IPS-18c (cell line): ENCODE results near the gene CDT1.
"Not testable (repeated sequence)": the region's sequence is repeated elsewhere in the genome, so short reads cannot be mapped to it uniquely, and the experiment has no call there.

Experiments used
- H3K4me3 ChIP-seq: 2 replicates; pipeline ENCODE4 v1.7.0; 2013; ENCODE audit warnings: low read depth, mild to moderate bottlenecking, low read length, moderate library complexity; ENCODE audit not compliant: insufficient read depth
- H3K9me3 ChIP-seq: one replicate; pipeline ENCODE4 v1.6.1; 2013; ENCODE audit warnings: mild to moderate bottlenecking, low read length, moderate library complexity; ENCODE audit not compliant: control insufficient read depth, insufficient read depth

CDT1 gene

DNA sequence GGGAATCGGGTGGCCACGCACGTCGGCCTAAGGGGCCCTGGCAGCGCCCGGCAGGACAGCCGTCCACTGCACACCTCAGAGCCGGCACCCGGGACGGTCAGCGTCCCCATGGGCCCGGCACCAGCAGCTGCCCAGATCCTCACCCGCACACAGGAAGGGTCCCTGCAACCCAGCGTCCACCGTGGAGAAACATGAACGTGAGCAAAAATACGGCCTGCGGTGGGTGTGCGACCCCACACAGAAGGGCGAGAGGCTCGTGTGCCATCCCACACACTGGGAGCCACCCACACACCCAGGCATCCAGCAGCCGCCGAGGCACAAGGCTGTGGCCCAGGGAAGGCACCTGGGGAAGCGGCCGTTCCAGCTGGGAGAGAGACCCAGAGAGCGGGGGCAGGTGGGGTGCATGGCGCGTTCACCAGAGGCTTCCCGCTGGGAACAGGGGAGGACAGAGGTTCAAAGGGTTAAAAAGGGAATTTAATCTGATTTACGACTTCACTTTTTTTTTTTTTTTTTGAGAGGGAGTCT lies 25.0 kb upstream of the CDT1 start:
- H3K4me3 ChIP-seq: no peak overlapping the region

DNA sequence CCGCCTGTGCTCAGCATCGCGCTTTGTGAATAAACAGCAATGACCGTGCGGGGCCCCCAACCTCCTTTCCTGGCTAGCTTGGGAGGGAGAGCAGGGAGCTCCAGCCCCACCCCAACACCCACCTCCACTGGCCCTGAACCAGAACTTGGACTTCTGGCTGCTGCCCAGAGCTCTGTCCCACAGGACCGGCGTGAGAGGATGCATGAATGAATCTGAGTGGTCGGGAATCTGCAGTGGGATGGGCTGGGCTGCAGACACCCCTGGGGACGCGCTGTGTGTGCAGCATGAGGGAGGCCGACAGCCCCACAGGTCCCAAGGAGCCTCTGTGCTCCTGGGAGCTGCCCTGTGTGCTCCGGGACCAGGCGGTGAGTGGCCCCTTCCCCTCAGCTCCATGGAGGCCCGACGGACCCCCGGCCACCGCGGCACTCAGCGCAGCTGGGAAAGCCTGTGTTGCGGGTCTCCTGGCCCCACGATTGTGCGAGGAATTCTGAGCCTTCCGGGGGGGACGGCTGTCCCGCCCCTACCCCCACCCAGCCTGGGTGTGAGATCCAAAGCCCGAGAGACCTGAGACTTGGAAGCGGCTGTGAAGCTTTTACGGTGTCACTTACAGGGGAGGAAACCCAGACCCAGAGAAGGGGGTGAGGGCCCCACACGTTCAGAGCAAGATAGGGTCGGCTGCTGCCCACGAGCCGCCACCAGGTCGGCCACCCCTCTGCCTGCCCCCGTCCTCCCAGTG lies 24.0 kb upstream of the CDT1 start:
- no peak overlapping the region for H3K4me3 ChIP-seq
- H3K9me3 ChIP-seq: no peaks in the 10 kb centered on the region

More for the DNA sequence above, 25.0 kb upstream of the CDT1 start:
- H3K9me3 ChIP-seq: no peaks in the 10 kb centered on the region

DNA sequence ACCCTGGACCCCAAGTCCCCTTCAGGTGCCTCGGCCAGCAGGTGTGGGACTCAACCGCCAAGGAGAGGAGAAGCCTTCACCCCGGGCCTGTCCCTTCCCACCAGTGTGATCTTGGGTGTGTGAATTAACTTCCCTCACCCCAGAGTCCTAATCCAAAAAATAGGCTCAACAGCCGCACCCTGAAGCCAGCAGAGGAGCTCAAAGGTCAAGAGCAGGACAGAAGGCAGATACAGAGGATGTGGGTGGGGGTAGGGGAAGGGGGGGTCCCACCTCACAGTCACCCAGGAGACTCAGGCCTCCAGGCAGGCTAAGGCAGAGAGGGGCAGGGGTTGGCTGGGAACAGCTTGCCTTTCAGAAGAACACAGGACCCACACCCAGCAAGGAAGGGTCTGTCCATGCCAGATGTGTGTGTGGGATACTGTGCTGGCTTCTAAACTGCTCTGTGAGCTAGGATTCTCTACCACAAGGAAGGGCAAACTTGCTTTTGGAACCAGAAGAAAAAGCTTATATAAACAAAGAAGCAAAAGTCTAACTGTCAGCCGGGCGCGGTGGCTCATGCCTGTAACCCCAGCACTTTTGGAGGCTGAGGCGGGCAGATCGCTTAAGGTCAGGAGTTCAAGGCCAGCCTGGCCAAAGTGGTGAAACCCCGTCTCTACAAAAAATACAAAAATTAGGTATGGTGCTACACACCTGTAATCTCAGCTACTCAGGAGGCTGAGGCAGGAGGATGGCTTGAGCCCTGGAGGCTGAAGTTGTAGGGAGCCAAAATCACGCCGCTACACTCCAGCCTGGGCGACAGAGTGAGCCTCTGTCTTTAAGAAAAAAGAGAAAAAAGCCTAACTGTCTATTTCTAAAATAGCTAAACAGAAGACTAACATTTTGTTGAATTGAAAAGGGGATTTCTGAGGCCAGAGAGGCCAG lies 23.2 kb upstream of the CDT1 start:
- Histone ChIP-seq H3K4me3 (no peak overlapping the region), H3K9me3 (no peaks in the 10 kb centered on the region)

DNA sequence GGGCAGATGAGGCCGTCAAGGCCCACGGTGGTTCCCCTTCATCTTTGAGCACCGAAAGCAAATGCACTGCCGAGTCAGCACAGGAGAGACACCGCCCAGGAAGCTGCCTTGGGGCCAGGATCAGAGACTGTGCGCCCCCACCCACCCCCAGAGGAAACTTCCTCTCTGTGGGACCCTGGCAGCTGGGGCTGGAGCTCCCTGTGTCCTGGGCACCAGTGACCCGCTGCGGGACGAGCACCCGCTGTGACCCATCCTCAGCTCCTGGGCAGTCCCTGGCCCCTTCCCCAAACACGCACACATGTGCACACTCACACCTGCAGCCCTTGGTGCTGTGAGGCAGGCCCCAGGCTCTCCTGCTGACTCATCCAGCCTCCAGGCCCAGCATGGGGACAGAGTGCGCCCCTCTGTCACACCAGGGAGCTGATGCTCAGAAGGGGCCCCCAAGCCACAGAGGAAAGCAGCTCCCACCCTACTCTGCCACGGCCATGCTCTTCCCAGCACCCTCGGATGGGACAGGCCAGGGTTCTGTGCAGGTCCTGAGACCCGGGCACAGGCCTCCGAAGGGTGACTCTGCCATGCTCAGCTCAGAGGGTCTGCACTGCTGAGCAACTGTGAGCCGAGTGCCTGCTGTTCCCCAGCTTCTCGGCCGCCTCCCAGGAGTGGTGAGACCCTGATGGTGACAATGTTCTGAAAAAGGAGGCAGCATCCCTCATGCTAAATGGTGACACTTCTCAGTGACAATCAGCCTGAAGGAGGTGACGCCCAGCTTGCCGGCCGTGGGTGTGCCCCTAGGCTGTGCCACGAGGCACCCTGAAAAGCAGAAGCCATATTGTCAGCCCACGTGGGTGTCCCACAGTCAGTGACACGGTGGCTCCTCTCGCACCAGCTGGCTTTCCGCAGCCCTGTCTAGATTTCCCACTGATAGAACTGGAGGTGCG lies 22.2 kb upstream of the CDT1 start:
- no peaks in the 10 kb centered on the region for H3K9me3 ChIP-seq
- H3K4me3 ChIP-seq: no peak overlapping the region

DNA sequence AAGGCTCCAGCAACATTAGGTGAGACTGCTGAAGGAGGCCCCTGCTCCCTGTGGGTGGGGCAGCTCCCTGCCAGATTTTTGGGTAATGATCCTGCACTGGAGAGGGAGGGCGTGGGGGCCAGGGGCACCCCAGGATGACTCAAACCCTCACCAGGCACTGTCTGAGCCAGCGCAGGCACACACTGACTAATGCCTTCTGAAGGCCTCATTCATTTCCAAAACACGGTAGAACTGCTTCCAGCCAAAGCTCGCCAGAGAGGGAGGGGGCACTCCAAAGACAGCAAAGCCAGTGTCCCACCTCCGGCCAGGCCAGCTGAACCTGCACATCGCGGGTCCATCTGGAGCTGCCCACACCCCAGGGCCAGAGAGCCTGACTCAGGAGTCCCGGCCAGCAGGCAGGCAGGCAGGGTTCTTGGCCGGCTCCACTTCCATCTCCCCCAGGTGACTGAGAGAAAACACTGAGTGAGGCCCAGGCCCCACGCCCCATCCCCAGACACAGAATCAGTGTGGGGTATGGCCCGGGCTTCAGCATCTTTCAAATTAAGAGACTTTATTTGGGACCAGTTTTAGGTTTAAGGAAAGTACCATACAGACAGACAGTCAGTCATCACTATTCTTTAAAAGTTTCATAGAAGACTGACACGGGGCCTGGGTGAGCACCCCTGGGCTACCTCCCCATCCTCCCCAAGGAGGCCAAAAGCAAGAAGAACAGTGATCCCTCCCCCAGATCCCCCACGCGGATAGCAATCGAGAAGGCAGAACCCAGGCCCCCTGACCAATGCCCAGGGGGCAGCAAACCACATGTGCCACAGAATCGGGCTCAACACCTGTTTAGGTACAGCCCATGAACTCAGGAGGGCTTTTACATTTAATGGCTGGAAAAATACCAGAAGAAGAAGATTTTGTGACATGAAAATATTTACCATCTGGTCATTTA lies 20.9 kb upstream of the CDT1 start:
- H3K4me3 ChIP-seq: no peak overlapping the region
- no peaks in the 10 kb centered on the region for H3K9me3 ChIP-seq

DNA sequence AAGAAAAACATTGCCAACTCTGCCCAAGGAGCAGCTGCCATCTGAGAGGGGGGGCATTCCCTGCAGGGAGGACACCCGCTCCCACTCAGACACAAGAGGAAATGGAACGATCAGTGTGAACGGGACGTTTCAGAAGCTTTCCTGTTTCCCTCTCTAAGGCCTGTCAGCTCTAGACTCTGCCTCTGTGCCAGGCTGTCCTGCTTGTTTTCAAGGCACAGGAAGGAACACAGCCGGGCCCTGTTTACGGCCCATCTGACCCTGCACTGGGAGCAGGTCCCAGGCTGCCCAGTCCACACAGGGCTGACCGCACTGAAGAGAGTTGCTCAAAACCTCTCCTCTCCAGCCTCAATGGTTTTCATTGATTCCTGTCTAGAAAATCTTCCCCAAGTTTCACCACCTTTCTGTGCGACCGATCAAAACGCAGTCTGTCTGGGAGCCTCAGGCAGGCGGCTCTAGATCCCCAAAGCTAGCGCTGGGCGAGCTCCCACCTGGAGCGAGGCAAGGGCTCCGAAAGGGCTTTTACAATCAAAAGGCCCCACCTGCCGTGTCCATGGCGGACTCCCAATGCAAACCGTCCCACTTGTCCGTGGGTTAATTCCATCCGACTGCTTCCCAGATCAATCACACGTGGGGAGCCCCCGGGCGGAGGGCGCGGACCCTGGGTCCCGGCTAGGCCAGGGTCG lies 20.1 kb upstream of the CDT1 start:
- no peaks in the 10 kb centered on the region for H3K9me3 ChIP-seq
- peak overlapping the region; percentile 47 for H3K4me3 ChIP-seq

DNA sequence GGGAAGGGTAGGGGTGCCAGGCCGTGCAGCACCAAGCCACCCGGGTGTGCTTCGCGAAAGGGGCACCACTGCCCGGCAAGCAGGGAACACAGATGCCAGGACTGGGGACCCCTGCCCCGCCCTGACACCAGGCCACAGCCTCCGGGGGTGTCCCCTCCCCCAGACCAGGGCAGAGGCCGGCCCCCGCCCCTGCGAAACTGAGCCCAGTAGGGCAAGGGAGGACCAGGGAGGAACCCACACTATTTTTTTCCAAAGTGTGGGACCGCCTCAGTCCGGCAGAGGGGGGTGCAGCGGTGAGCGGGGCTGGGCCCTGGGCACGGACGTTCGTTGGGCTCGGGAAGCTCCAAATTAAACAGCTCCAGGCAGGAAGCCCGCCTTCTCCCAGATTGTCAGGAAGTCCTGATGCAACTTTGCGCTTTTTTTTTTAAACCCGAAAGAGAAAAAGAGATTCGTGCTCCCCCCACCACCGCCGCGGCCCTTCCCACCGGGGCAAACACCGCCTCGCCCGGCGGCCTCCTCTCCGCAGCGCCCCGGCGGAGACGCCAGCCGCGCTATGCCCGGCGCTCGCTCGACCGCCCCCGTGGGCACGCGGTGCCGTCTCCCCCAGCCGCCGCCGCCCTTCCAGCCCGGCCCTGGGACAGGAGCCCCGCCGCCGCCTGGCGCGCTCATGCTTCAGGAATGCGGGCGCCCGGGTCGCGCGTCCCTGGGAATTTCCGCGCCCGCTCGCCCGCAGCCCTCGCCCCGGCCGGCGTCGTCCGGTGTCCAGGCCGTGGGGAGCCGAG lies 19.3 kb upstream of the CDT1 start:
- peak overlapping the region; percentile 47 for H3K4me3 ChIP-seq
- no peaks in the 10 kb centered on the region for H3K9me3 ChIP-seq

DNA sequence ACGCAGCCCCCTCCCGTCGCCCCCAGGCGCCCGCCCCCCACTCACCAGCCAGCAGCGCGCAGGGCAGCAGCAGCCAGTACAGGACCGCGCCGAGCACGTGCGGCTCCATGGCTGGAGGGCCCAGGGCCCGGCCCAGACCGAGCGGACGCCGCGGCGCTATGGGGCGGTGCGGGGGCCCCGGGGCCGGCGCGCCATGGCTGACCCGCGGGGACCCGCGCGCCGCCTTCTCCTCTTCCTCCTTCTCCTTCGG lies 18.8 kb upstream of the CDT1 start:
- H3K9me3 ChIP-seq: no peaks in the 10 kb centered on the region
- H3K4me3 ChIP-seq: peak overlapping the region; percentile 47

DNA sequence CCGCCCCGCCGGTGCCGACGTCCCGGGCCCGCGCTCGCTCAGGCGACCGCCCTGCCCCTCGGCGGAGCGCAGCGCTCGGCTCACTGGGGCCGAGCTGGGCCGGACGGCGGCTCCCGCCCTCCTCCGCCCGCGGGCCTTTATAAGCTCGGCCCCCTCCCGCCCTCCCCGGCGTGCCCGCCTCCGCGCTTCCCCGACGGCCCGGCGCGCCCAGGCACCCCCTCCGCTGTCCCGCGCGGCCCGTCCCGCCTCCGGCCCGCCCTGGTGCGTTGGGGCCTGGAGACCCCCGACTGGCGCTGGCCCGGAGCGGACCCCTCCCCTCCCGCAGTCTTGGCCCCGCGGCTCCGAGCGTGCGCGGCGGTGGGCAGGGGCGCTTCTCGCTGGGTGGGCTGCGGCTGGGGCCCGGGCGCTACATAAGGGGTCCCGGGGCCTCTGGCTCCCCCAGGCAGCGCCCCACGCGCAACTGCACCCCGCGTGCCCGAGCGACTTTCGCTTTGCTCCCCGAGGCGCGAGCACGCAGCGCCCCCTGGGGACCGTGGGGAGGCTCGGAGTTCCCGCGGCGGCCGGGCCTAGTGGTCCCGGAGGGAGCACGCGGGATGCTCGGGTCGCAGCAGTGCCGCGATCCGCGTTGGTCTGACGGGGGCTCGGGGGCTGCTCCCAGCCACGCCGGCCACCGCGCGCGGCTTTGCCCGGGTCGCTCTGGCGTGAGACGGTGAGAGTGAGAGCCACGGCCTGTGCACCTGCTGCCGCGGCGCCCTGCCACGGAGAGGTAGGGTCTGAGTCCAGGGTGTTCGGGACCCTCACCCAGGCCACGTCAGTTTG lies 18.3 kb upstream of the CDT1 start, which contains the start of gene PIEZO1:
Gene PIEZO1, minus strand, starts transcription at position 115 of the 819 bp plus-strand sequence. CDS start 256 bp downstream, outside the sequence.
- peak within 1 kb of the TSS; percentile 47 for H3K4me3 ChIP-seq
- H3K9me3 ChIP-seq: no peaks in the 10 kb centered on the region

DNA sequence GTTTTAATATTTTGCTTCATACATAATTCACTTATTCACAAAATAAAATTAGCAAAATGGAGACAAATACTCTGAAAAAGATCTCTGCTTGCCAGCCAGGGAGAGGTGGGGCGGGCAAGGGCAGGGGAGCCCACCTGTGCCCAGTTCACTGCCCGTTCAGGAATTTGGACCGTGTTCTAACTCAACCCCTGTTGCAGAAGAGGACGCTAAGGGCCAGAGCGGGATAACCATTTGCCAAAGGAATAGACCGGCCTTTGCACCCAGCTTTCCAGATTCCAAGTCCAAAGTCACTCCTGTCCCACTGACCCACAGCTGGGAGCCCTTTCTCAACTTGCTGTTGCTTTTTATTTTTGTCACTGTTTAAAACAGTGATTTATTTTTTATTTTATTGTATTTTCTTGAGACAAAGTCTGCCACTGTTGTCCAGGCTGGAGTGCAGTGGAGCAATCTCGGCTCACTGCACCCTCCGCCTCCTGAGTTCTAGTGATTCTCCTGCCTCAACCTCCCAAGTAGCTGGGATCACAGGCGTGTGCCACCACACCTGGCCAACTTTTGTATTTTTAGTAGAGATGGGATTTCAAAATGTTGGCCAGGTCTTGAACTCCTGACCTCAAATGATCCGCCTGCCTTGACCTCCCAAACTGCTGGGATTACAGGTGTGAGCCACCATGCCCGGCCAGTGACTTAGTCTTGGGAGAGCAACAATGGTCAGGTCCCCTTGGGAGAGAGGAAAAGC lies 15.8 kb upstream of the CDT1 start:
- no peak overlapping the region for H3K4me3 ChIP-seq
- H3K9me3 ChIP-seq: no peaks in the 10 kb centered on the region

DNA sequence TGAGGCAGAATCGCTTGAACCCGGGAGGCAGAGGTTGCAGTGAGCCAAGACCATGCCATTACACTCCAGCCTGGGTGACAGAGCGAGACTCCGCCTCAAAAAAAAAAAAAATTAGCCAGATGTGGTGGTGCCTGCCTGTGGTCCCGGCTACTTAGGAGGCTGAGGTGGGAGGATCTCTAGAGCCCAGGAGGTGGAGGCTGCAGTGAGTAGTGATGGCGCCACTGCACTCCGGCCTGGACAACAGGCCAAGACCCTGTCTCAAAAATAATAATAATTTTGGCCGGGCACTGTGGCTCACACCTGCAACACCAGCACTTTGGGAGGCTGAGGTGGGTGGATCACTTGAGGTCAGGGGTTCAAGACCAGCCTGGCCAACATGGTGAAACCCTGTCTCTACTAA lies 14.8 kb upstream of the CDT1 start:
- not testable (repeated sequence) for H3K9me3 ChIP-seq, H3K4me3 ChIP-seq

DNA sequence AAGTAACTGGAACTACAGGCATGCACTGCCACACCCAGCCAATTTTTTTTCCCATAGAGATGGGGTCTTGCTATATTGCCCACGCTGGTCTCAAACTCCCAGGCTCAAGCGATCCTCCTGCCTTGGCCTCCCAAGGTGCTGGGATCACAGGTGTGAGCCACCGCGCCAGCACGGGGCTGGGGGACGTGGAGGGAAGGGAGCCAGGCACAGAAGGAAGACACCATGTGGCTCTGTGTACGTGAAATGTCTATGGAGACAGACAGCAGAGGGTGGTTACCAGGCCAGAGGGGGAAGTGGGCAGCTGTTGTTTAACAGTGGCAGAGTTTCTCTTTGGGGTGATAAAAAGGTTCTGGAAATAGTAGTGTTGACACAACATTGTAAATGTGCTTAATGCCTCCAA lies 14.0 kb upstream of the CDT1 start:
- H3K9me3 ChIP-seq: no peaks in the 10 kb centered on the region
- H3K4me3 ChIP-seq: no peak overlapping the region

DNA sequence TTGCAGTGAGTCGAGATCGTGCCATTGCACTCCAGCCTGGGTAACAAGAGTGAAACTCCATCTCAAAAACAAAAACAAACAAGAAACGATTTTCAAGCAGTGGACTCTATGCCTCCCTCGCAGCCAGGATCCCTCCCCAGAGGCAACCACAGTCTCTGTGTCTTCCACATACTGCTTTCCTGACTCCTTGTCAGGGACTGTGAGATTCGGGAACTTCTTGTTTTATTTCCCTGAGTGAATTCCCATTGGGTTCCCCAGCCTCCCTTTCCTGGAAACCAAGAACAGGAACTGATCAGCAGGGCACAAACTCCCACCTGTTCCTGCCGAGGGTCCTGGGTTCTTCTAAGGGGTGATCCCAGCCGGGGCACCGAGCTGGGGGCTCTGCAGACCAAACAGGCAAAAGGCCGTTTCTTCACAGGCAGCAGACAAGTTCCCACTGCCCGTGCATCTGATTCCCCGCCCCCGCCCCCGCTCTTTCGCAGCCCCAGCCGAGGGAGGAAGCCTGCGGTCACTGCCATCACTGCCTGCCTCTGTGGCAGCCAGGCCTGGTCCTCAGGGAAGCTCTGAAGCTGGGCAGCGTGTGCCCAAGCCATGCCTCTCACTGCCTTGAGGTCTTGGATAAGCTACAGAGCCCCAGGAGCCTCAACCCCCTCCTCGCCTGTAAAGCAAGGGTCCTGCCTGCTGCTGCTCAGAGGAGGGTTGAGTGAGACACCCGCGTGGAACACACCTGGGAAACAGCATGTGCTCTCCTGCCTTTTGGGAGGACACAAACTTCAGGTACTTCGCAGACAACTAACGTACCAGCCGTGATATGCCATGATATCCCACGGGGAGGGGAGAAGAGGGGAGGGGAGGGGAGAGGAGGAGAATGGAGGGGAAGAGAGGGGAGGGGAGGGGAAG lies 13.0 kb upstream of the CDT1 start:
- no peak overlapping the region for H3K4me3 ChIP-seq
- no peaks in the 10 kb centered on the region for H3K9me3 ChIP-seq
